Spinal cord (tissue), 10 donors: ENCODE data around the gene INPP5F. TPM values are rescaled to one million over a fixed set of nuclear protein-coding genes. Genes with fewer than 3 reads are reported as not detected.

ENCODE experiments used
- DNase-seq, 6 donors: peaks; one replicate each; pipeline versions ENCODE4 v3.0.0 to v3.0.0-alpha.2; 2013 to 2015; ENCODE audit warnings: low spot score in 6 of 6, low read depth in 4 of 6
- H3K27ac ChIP-seq: one replicate; pipeline ENCODE4 v1.5.1; 2013; ENCODE audit warnings: low read depth, low read length, control low read depth
- H3K27me3 ChIP-seq: one replicate; pipeline ENCODE4 v1.6.1; 2013; ENCODE audit warnings: low read length; ENCODE audit not compliant: control insufficient read depth, insufficient read depth
- H3K36me3 ChIP-seq: one replicate; pipeline ENCODE4 v1.6.1; 2013; ENCODE audit warnings: low read length; ENCODE audit not compliant: control insufficient read depth, insufficient read depth
- H3K4me1 ChIP-seq: one replicate; pipeline ENCODE4 v1.6.1; 2013; ENCODE audit warnings: low read length; ENCODE audit not compliant: control insufficient read depth, insufficient read depth
- H3K4me3 ChIP-seq: one replicate; pipeline ENCODE4 v1.5.1; 2013; ENCODE audit warnings: low read depth, low read length, control low read depth
- H3K9me3 ChIP-seq: one replicate; pipeline ENCODE4 v1.6.1; 2013; ENCODE audit warnings: low read length; ENCODE audit not compliant: control insufficient read depth, insufficient read depth
- WGBS: methylation state at CpG from one replicate; pipeline ENCODE4 v1.1.5; 2013; ENCODE audit warnings: missing lambda C conversion rate; ENCODE audit not compliant: insufficient coverage; 5-methylcytosine and 5-hydroxymethylcytosine counted together
- polyA plus RNA-seq, 2 donors: library from polyadenylated mRNA; unstranded; fragments of 120-200 nt; gene quantifications; one replicate each; pipeline ENCODE4 v1.2.1, GENCODE V29; 2013; ENCODE audit not compliant: insufficient read length in 2 of 2
- total RNA-seq, 2 donors: library from RNA; depleted of rRNA in 1 of 2; stranded (reverse); fragments of 120-200 nt in 1 of 2; fragments of >200 nt in 1 of 2; gene quantifications; one replicate each; pipeline versions ENCODE4 v1.2.3 to v1.2.4, GENCODE V29; 2013 to 2014
- donor health status: healthy.

The INPP5F gene
- total and polyA plus RNA-seq, 4 donors: 99.5 to 350 (median 301) TPM

DNA sequence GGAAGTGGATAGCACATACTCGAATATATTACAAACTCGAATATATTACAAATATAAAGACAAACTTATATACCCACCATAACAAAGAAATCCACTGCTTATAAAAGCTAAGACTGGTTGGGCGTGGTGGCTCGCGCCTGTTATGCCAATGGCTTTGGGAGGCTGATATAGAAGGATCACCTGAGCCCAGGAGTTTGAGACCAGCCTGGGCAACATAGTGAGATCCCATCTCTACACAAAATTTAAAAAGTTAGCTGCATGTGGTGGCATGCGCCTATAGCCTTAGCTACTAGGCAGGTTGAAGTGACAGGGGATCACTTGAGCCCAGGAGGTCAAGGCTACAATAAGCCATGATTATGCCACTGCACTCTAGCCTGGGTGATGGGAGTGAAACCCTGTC is 126.4 kb downstream of the INPP5F start:
- peaks cover 38% of the 10 kb centered on the region for H3K36me3 ChIP-seq
- H3K4me1 ChIP-seq: no peaks in the 10 kb centered on the region
- no CpG with 5 or more reads among the region's 6 CpGs for WGBS
- no peak overlapping the region for H3K27ac ChIP-seq
- no peak for DNase-seq
- no peak overlapping the region for H3K4me3 ChIP-seq
- no peaks in the 10 kb centered on the region for H3K27me3 ChIP-seq
- no peaks in the 10 kb centered on the region for H3K9me3 ChIP-seq

DNA sequence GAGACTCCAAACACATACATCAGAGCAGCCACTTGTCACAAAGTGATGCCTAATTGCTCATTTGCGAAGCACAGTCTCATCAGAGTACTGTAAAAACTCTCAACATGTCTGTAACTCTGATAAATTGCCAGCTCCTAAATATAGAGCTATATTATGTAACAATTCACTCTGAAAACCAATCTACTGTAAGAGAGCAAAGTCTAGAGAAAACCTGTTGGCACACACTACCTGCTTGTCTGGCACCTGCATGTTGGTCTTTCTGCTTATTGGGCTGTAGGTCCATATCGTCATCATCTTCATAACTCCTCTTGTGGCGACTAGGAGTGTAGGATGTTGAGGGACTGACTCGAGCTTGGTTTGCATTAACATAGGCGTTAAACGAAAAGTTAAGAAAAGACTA is 127.0 kb downstream of the INPP5F start:
- no CpG with 5 or more reads among the region's 6 CpGs for WGBS

DNA sequence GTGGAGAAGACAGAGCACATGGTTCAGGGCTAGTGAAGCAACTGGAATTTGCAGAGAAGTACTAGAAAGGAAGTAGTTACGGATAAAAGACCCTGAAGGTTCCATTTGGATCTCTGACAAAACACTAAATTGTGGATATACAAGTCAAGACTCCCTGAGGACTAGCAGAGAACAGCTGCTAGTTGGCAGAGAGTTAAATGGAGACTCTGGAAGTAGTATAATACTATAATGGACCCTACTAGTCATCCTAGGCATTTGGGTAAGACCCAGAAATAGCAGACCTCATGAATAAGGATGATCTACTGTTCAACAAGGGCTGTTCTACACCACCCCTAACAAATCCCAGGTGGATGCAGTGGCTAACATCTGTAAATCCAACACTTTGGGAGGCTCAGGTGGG is 127.7 kb downstream of the INPP5F start:
- Histone ChIP-seq H3K4me3 (no peak overlapping the region), H3K27me3 (no peaks in the 10 kb centered on the region), H3K36me3 (peaks cover 34% of the 10 kb centered on the region), H3K4me1 (no peaks in the 10 kb centered on the region), H3K27ac (no peak overlapping the region), H3K9me3 (no peaks in the 10 kb centered on the region)
- peak in 1 of 6 donors; percentile 54 for DNase-seq
- WGBS: 83% methylated on average over 1 of the region's 1 CpG

More for the DNA sequence above, 127.0 kb downstream of the INPP5F start:
- Histone ChIP-seq H3K9me3 (no peaks in the 10 kb centered on the region), H3K27ac (no peak overlapping the region), H3K4me1 (no peaks in the 10 kb centered on the region), H3K4me3 (no peak overlapping the region), H3K36me3 (peaks cover 38% of the 10 kb centered on the region), H3K27me3 (no peaks in the 10 kb centered on the region)
- no peak for DNase-seq

DNA sequence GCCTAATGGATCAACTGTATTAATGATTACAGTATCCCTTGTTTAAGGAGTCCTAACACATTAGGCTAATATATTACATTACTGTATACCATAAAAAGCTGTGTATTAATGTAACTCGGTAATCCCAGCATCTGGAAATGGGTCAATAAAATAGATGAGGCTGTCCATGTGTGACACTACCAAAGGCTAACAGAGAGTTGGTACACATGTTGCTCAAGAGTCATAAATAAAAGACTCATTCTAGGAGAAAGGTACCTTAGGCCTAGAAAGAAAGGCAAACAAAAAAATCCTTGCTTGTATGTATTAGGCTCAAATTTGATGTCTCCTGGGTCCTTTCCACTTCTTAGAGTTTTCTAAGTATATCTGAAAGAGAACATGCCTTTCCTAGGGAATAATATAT is 132.2 kb downstream of the INPP5F start:
- Histone ChIP-seq H3K9me3 (no peaks in the 10 kb centered on the region), H3K4me3 (no peak overlapping the region), H3K27ac (no peak overlapping the region), H3K4me1 (no peaks in the 10 kb centered on the region), H3K27me3 (no peaks in the 10 kb centered on the region), H3K36me3 (peaks cover 21% of the 10 kb centered on the region)
- no CpG with 5 or more reads among the region's 1 CpG for WGBS
- DNase-seq: no peak

DNA sequence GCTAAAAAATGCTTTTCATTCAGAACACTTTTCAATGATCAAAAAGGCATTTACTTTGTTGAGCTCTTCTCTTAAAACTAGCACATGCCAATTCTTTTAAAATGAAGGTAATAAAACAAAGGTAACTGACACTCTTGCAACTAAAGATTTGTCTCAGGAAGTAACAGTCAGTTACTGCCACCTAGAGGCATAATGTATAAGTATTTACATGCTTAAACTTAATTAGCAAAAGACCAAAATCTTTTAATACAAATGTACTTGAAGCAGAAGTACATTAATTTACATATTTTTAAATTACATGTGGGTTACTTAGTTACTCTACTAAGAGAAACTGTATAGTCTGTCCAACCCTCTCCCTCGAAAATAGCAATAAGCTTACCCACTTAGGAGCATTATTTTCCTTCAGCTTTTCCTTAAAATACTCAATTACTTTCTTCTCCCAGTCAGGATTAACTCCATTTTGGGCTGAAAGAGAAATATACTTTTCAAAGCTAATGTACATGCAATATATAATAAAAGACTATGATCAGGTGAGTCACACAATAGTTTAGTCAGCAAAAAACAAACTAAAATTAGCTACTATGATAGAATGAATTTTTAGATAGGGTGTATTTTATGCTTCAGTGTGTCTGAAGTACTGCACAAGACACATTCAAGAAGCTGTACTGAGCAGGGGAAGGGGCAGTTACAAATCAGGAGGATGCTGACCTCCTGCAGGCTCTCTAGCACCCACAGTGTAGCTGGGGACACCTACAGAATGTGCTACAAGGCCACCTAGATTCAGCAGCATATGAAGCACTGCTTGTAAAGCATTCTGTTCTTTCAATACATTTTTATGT is 133.8 kb downstream of the INPP5F start:
- H3K36me3 ChIP-seq: peaks cover 16% of the 10 kb centered on the region
- H3K9me3 ChIP-seq: no peaks in the 10 kb centered on the region
- no peaks in the 10 kb centered on the region for H3K27me3 ChIP-seq
- H3K4me3 ChIP-seq: no peak overlapping the region
- no peak overlapping the region for H3K27ac ChIP-seq
- H3K4me1 ChIP-seq: no peaks in the 10 kb centered on the region
- DNase-seq: peak in 2 of 6 donors; percentile 60 to 82
- no CpG with 5 or more reads among the region's 1 CpG for WGBS

DNA sequence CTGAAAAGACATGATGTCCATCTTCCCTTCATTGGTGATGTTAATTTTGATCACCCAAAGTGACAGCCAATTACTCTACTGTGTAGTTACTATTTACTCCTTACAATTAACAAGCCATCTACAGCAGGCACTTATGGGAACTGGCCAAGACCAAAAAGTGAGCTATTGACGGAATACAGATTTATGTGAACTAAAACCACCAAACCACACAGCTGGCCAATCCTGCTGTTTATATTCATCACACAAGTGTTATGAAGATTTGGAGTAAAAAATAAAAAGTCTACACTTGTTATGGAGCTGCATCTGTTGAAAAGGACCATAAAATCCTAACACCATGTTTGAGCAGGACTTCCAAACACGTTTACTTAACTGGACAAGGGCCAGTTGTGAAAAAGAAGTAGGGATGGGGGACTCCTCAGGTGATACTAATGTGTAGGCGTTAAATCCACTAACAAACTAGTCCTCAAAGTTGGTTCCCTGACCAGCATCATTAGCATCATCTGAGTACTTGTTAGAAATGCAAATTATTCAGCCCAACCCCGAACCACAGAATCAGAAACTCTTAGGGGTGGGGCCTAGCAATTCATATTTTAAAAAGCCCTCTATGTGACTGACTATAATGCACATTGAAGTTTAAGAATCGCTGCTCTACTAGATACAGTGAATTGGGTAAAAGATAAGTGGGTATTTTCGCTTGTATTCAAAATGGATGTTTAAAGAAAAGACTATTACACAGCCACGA is 135.2 kb downstream of the INPP5F start:
- Histone ChIP-seq H3K27ac (no peak overlapping the region), H3K27me3 (no peaks in the 10 kb centered on the region), H3K9me3 (no peaks in the 10 kb centered on the region), H3K4me3 (no peak overlapping the region), H3K4me1 (no peaks in the 10 kb centered on the region), H3K36me3 (peaks cover 9% of the 10 kb centered on the region)
- no peak for DNase-seq
- WGBS: no CpG with 5 or more reads among the region's 7 CpGs

DNA sequence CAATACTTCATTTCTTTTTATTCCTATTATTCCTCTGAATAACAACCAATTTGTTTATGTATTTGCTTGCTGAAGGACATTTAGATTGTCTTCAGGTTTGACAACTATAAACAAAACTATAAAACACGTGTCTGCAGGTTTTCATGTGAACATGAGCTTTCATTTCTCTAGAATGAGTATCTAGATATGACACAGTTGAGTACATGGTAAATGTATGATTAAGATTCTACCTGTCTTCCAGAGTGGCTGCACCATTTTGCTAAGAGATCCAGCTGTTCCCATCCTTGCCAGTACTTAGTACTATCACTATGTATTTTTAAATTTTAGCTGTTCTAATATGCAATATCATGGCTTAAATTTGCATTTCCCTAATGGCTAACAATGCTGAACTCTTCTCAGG is 136.7 kb downstream of the INPP5F start:
- Histone ChIP-seq H3K4me3 (no peak overlapping the region), H3K4me1 (no peaks in the 10 kb centered on the region), H3K36me3 (no peaks in the 10 kb centered on the region), H3K27ac (no peak overlapping the region), H3K27me3 (no peaks in the 10 kb centered on the region), H3K9me3 (no peaks in the 10 kb centered on the region)
- no CpG with 5 or more reads among the region's 1 CpG for WGBS
- no peak for DNase-seq

DNA sequence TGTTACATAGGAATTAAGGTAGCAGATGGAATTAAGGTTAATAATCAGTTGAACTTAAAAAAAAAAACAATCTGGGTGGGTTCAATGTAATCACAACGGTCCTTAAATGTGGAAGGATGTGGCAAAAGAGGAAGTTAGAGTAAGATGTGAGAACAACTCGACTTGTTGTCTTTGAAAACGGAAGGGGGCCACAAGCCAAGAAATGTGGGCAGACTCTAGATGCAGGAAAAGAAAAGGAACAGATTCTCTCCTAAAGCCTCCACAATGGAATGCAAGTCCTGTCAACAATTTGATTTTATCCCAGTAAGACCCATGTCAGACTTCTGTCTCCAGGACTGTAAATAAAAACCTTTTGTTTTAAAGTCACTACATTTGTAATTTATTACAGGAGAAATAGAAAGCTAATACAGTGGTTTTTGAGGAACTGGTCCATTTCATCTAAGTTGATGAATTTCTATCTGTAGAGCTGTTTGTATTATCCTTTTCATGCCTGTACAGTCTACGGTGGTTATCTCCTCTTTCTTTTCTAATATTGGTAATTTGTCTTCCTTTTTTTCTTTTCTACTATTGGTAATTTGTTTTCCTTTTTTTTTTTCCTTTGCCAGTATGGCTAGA is 138.2 kb downstream of the INPP5F start:
- no peak overlapping the region for H3K27ac ChIP-seq
- no peak overlapping the region for H3K4me3 ChIP-seq
- H3K27me3 ChIP-seq: no peaks in the 10 kb centered on the region
- WGBS: 44% methylated on average over 2 of the region's 4 CpGs
- no peak for DNase-seq
- no peaks in the 10 kb centered on the region for H3K36me3 ChIP-seq
- H3K9me3 ChIP-seq: no peaks in the 10 kb centered on the region
- no peaks in the 10 kb centered on the region for H3K4me1 ChIP-seq

DNA sequence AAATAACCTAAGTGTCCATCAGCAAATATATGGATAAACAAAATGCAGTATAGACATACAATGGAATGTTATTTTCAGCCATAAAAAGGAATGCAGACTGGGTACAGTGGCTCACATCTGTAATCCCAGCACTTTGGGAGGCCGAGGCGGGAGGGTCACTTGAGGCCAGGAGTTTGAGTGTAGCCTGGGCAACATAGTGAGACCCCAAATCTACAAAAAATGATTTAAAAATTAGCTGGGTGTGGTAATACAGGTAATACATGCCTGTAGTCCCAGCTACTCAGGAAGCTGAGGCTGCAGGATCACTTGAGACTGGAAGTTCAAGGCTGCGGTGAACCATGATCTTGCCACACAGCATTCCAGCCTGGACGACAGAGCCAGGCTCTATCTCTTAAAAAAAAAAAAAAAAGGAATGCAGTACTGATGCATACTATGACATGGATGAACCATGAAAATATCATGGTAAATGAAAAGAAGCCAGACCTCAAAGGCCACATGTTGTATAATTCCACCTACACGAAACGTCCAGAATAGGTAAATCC is 139.9 kb downstream of the INPP5F start:
- Histone ChIP-seq H3K27ac (no peak overlapping the region), H3K4me3 (no peak overlapping the region), H3K27me3 (no peaks in the 10 kb centered on the region), H3K36me3 (no peaks in the 10 kb centered on the region), H3K9me3 (no peaks in the 10 kb centered on the region), H3K4me1 (no peaks in the 10 kb centered on the region)
- no peak for DNase-seq
- 100% methylated on average over 2 of the region's 6 CpGs for WGBS
